Caco-2 (cell line): ENCODE data around the gene TOMM34. TPM values are rescaled to one million over a fixed set of nuclear protein-coding genes. Genes with fewer than 3 reads are reported as not detected.

ENCODE experiments used
- BruUV-seq: library from RNA; stranded (reverse); fragments of 400-500 nt; replicated peaks from 2 replicates; lab custom pipeline; 2021; lab: Mats Ljungman, UMichigan
- CTCF ChIA-PET: fragments of 300-600 bp; sonication (Branson Sonifier 250); formaldehyde crosslinking; loops from one replicate; lab custom pipeline; 2022; ENCODE audit warnings: antibody characterized with exemption; lab: Charles Lee
- POLR2A ChIA-PET: fragments of 300-600 bp; sonication (Branson Sonifier 250); formaldehyde crosslinking; loops from one replicate; lab custom pipeline; 2022; ENCODE audit warnings: antibody characterized with exemption; lab: Charles Lee
- DNase-seq, 2 experiments: peaks; one replicate each; pipeline versions ENCODE4 v3.0.0 to v3.0.0-alpha.2; 2020 to 2022
- H3K27me3 ChIP-seq: replicated peaks from 2 replicates; pipeline ENCODE4 v1.6.0; 2011; ENCODE audit warnings: low read length; ENCODE audit not compliant: control insufficient read depth, insufficient read depth
- H3K36me3 ChIP-seq: 2 replicates; pipeline ENCODE4 v1.5.1; 2011; ENCODE audit warnings: low read length; ENCODE audit not compliant: control insufficient read depth, insufficient read depth
- H3K4me1 ChIP-seq: fragments of 250-450 bp; sonication (Bioruptor Pico); 2 replicates; pipeline ENCODE4 v1.5.1; 2020; ENCODE audit warnings: mild to moderate bottlenecking
- H3K4me3 ChIP-seq: 2 replicates; pipeline ENCODE4 v1.5.1; 2011; ENCODE audit warnings: low read depth, mild to moderate bottlenecking, control low read depth, low read length
- H3K9me3 ChIP-seq: fragments of 250-450 bp; sonication (Bioruptor Pico); 2 replicates; pipeline ENCODE4 v1.5.1; 2020; ENCODE audit warnings: mild to moderate bottlenecking, moderate library complexity
- H3K27ac Mint-ChIP-seq: one replicate; pipeline ENCODE4 v1.8.0; 2022; ENCODE audit warnings: mixed read lengths; ENCODE audit not compliant: unreplicated experiment
- H3K27me3 Mint-ChIP-seq: one replicate; pipeline ENCODE4 v1.8.0; 2022; ENCODE audit warnings: mixed read lengths; ENCODE audit not compliant: insufficient read depth, unreplicated experiment
- H3K36me3 Mint-ChIP-seq: one replicate; pipeline ENCODE4 v1.8.0; 2022; ENCODE audit warnings: mild to moderate bottlenecking, mixed read lengths; ENCODE audit not compliant: insufficient read depth, unreplicated experiment
- H3K4me1 Mint-ChIP-seq: one replicate; pipeline ENCODE4 v1.8.0; 2022; ENCODE audit warnings: low read depth, mixed read lengths; ENCODE audit not compliant: unreplicated experiment
- H3K4me3 Mint-ChIP-seq: one replicate; pipeline ENCODE4 v1.8.0; 2022; ENCODE audit warnings: mild to moderate bottlenecking, moderate library complexity, mixed read lengths; ENCODE audit not compliant: unreplicated experiment
- H3K9me3 Mint-ChIP-seq: one replicate; pipeline ENCODE4 v1.8.0; 2022; ENCODE audit warnings: mixed read lengths; ENCODE audit not compliant: unreplicated experiment
- intact Hi-C: fragments of 100-400 bp; cut with micrococcal nuclease; formaldehyde crosslinking; loops from one replicate; pipeline ENCODE4 v1.10.0; 2022; ENCODE audit not compliant: unreplicated experiment
- total RNA-seq: library from RNA; stranded (reverse); gene quantifications from 2 replicates; pipeline ENCODE4 v1.2.3, GENCODE V29; 2022
- TF ChIP-seq, protein P1 (sequence below), 2 experiments: fragments of 200-600 bp in 1 of 2; IDR thresholded peaks; 1 replicate in 1 of 2; 2 replicates in 1 of 2; pipeline versions ENCODE4 v1.5.1 to v1.8.0; 2011 to 2022; ENCODE audit warnings: antibody characterized with exemption in 1 of 2, control low read depth in 1 of 2, inconsistent platforms in 1 of 2, low read depth in 1 of 2, low read length in 1 of 2, mild to moderate bottlenecking in 1 of 2, moderate library complexity in 1 of 2; ENCODE audit not compliant: insufficient read depth in 1 of 2, severe bottlenecking in 1 of 2, unreplicated experiment in 1 of 2

Gene TOMM34
- total RNA-seq, 1 experiment from 2014 or later: 139 TPM

DNA sequence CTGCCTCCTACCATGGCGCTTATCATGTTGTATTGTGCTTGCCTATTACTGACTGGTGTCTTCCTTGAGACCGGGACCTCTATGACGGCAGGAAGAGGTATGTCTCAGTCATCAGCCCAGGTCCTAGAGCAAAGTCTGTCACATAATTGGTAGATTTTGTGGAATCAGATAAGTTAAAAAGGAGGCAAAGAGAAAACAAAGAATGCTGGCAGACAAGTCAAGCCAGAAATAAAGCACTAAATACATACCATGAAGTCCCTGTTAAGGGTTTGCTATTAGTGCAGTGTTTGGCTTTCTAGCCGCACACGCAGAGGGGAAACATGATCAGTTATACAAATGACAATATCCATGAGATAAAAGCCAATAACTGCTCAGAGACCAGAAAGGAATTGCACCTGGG, 6.0 kb downstream of the TOMM34 start:
- Mint-ChIP-seq H3K36me3 (peaks cover 97% of the 10 kb centered on the region), H3K27ac (peak overlapping the region; percentile 54), H3K4me3 (peak overlapping the region; percentile 12), H3K4me1 (peaks cover 49% of the 10 kb centered on the region), H3K27me3 (no peaks in the 10 kb centered on the region), H3K9me3 (no peaks in the 10 kb centered on the region)
- TF ChIP-seq, protein P1, sequence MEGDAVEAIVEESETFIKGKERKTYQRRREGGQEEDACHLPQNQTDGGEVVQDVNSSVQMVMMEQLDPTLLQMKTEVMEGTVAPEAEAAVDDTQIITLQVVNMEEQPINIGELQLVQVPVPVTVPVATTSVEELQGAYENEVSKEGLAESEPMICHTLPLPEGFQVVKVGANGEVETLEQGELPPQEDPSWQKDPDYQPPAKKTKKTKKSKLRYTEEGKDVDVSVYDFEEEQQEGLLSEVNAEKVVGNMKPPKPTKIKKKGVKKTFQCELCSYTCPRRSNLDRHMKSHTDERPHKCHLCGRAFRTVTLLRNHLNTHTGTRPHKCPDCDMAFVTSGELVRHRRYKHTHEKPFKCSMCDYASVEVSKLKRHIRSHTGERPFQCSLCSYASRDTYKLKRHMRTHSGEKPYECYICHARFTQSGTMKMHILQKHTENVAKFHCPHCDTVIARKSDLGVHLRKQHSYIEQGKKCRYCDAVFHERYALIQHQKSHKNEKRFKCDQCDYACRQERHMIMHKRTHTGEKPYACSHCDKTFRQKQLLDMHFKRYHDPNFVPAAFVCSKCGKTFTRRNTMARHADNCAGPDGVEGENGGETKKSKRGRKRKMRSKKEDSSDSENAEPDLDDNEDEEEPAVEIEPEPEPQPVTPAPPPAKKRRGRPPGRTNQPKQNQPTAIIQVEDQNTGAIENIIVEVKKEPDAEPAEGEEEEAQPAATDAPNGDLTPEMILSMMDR (IDR thresholded peaks at IDR 0.05; ENCODE audit: insufficient read depth in 1 of 2, low read depth in 1 of 2, low read length in 1 of 2, severe bottlenecking in 1 of 2, unreplicated experiment in 1 of 2): no peak
- POLR2A ChIA-PET: interaction anchor here (1.1 kb wide), 1 partner anchor 11 kb away, joined by 4 read pairs; no protein-coding TSS in a partner anchor
- H3K27me3 ChIP-seq: no peaks in the 10 kb centered on the region
- intact Hi-C loops: no loop called here
- CTCF ChIA-PET: interaction anchor here (1.0 kb wide), 2 partner anchors 12 to 13 kb away, joined by 3 read pairs; no protein-coding TSS in a partner anchor
- H3K4me1 ChIP-seq: peaks cover 53% of the 10 kb centered on the region
- BruUV-seq: no TSS peak
- H3K4me3 ChIP-seq: no peak overlapping the region
- DNase-seq: peak in 1 of 2 experiments; percentile 58
- H3K9me3 ChIP-seq: no peaks in the 10 kb centered on the region
- H3K36me3 ChIP-seq: peaks cover 25% of the 10 kb centered on the region

DNA sequence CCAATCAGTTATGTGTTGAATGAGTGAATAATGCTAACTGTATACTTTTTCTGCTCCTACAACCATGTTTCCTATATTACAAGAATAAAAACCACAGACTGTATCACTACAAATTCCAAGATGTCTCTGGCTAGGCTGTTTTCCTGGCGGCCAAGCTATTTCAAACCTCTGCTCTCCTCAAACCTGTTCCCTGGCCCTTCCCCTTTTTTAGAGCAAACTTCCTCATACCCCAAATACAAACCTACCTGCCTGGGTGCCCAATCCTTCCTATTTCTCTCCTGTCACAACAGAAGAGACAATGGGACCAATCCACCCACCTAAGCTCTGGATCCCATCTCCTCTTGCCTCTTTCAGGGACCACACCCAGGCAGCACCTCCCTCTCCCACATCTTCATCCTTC, 7.5 kb downstream of the TOMM34 start:
- H3K9me3 ChIP-seq: no peaks in the 10 kb centered on the region
- no peaks in the 10 kb centered on the region for H3K27me3 ChIP-seq
- ChIA-PET CTCF (interaction anchor here (0.9 kb wide), 1 partner anchor 9 kb away, joined by 3 read pairs; no protein-coding TSS in a partner anchor), POLR2A (no interaction called here)
- BruUV-seq: no TSS peak
- H3K9me3 Mint-ChIP-seq: no peaks in the 10 kb centered on the region
- peaks cover 35% of the 10 kb centered on the region for H3K4me1 Mint-ChIP-seq
- intact Hi-C loops: no loop called here
- no peak overlapping the region for H3K4me3 Mint-ChIP-seq
- H3K36me3 ChIP-seq: peaks cover 30% of the 10 kb centered on the region
- TF ChIP-seq, protein P1 (IDR thresholded peaks at IDR 0.05; ENCODE audit: insufficient read depth in 1 of 2, low read depth in 1 of 2, low read length in 1 of 2, severe bottlenecking in 1 of 2, unreplicated experiment in 1 of 2): no peak
- no peak overlapping the region for H3K4me3 ChIP-seq
- H3K4me1 ChIP-seq: peaks cover 41% of the 10 kb centered on the region
- H3K27ac Mint-ChIP-seq: peak overlapping the region; percentile 54
- H3K36me3 Mint-ChIP-seq: peaks cover 97% of the 10 kb centered on the region
- no peak for DNase-seq
- H3K27me3 Mint-ChIP-seq: no peaks in the 10 kb centered on the region

DNA sequence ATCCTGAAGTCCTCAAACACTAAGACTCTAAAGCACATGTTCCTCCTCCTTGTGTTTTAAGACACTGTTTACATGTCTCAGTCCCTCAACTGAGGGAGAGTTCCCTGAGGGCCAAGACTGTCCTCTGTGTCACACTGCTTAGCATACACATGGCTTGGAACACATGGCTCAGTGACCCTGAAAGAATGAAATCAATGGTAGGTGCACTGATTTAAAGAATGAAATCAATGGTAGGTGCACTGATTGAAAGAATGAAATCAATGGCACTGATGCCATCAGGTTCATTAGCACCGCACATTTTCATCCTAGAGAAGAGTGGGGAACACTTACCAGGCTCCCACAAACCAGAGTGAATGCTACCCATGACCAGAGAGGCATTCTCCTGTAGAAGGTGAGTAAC, 9.8 kb downstream of the TOMM34 start:
- Mint-ChIP-seq H3K36me3 (peaks cover 99% of the 10 kb centered on the region), H3K4me1 (peaks cover 27% of the 10 kb centered on the region), H3K4me3 (no peak overlapping the region), H3K27ac (no peak overlapping the region), H3K9me3 (no peaks in the 10 kb centered on the region), H3K27me3 (no peaks in the 10 kb centered on the region)
- no peak for DNase-seq
- H3K27me3 ChIP-seq: no peaks in the 10 kb centered on the region
- H3K4me3 ChIP-seq: no peak overlapping the region
- H3K9me3 ChIP-seq: no peaks in the 10 kb centered on the region
- peaks cover 31% of the 10 kb centered on the region for H3K36me3 ChIP-seq
- CTCF ChIA-PET: no interaction called here
- peaks cover 21% of the 10 kb centered on the region for H3K4me1 ChIP-seq
- intact Hi-C loops: no loop called here
- TF ChIP-seq, protein P1 (IDR thresholded peaks at IDR 0.05; ENCODE audit: insufficient read depth in 1 of 2, low read depth in 1 of 2, low read length in 1 of 2, severe bottlenecking in 1 of 2, unreplicated experiment in 1 of 2): no peak
- POLR2A ChIA-PET: interaction anchor here (1.1 kb wide), 1 partner anchor 8 kb away, joined by 3 read pairs; no protein-coding TSS in a partner anchor
- BruUV-seq: no TSS peak
